H1 (cell line): Measurements from ENCODE around the gene HTR3E. TPM values are rescaled to one million over a fixed set of nuclear protein-coding genes. Genes with fewer than 3 reads are reported as not detected.

Experiments used
- CTCF ChIA-PET: fragments of 300-600 bp; sonication (Branson Sonifier 250); formaldehyde crosslinking; loops from one replicate; lab custom pipeline; 2021; ENCODE audit not compliant: partially characterized antibody; lab: Charles Lee
- POLR2A ChIA-PET: fragments of 300-600 bp; sonication (Branson Sonifier 250); formaldehyde crosslinking; loops from one replicate; lab custom pipeline; 2021; ENCODE audit warnings: inconsistent platforms; ENCODE audit not compliant: partially characterized antibody; lab: Charles Lee
- DNase-seq, 2 experiments: peaks; one replicate each; pipeline versions ENCODE4 v3.0.0 to v3.0.0-alpha.2; 2010 to 2022; ENCODE audit warnings: low spot score in 2 of 2, low read depth in 1 of 2, mixed read lengths in 1 of 2
- FAIRE-seq: peaks from 2 replicates; lab custom pipeline; 2011; peaks lifted over from hg19 to GRCh38; lab: Jason Lieb, UNC
- H2AFZ ChIP-seq: 2 replicates; pipeline ENCODE4 v1.8.1; 2012; ENCODE audit warnings: low read length, inconsistent platforms
- H2AK5ac ChIP-seq: 2 replicates; pipeline ENCODE4 v1.6.1; 2013; ENCODE audit warnings: low read depth, low read length
- H2BK120ac ChIP-seq: replicated peaks from 2 replicates; pipeline ENCODE3; 2013; ENCODE audit warnings: low read depth, low read length, inconsistent platforms
- H2BK12ac ChIP-seq: 2 replicates; pipeline ENCODE4 v1.6.1; 2013; ENCODE audit warnings: low read depth, low read length
- H2BK15ac ChIP-seq: 2 replicates; pipeline ENCODE4 v1.6.1; 2013; ENCODE audit warnings: low read length
- H2BK20ac ChIP-seq: 2 replicates; pipeline ENCODE4 v1.6.1; 2013; ENCODE audit warnings: low read length
- H2BK5ac ChIP-seq: 2 replicates; pipeline ENCODE4 v1.6.1; 2013; ENCODE audit warnings: low read depth, low read length
- H3K14ac ChIP-seq: 2 replicates; pipeline ENCODE4 v1.6.1; 2013; ENCODE audit warnings: inconsistent platforms; ENCODE audit not compliant: insufficient read length
- H3K18ac ChIP-seq: 2 replicates; pipeline ENCODE4 v1.6.1; 2013; ENCODE audit warnings: low read length; ENCODE audit errors: extremely low read depth
- H3K23ac ChIP-seq: 2 replicates; pipeline ENCODE4 v1.6.1; 2013; ENCODE audit warnings: inconsistent platforms; ENCODE audit not compliant: insufficient read length
- H3K23me2 ChIP-seq: 2 replicates; pipeline ENCODE4 v1.6.1; 2013; ENCODE audit warnings: low read depth, low read length
- H3K27ac ChIP-seq: 2 replicates; pipeline ENCODE4 v1.6.1; 2011; ENCODE audit warnings: low read depth, low read length, inconsistent platforms
- H3K27me3 ChIP-seq, 4 experiments: replicated peaks in 1 of 4; 1 replicate in 1 of 4; 2 replicates in 3 of 4; pipeline versions ENCODE4 v1.6.1 to v1.8.1; 2011 to 2013; ENCODE audit warnings: low read length in 3 of 4, mild to moderate bottlenecking in 3 of 4, inconsistent platforms in 2 of 4, mixed read lengths in 2 of 4, moderate library complexity in 1 of 4; ENCODE audit not compliant: control insufficient read depth in 3 of 4, insufficient read depth in 3 of 4; ENCODE audit errors: extremely low read depth in 1 of 4
- H3K36me3 ChIP-seq, 4 experiments: 2 replicates each; pipeline versions ENCODE4 v1.6.1 to v1.8.1; 2011 to 2013; ENCODE audit warnings: mild to moderate bottlenecking in 4 of 4, low read length in 3 of 4, moderate library complexity in 2 of 4, control low read depth in 1 of 4, inconsistent platforms in 1 of 4; ENCODE audit not compliant: insufficient read depth in 4 of 4, control insufficient read depth in 2 of 4
- H3K4ac ChIP-seq: replicated peaks from 2 replicates; pipeline ENCODE3; 2013; ENCODE audit warnings: low read length, low read depth, mixed read lengths, inconsistent platforms; ENCODE audit not compliant: insufficient read length
- H3K4me1 ChIP-seq, 4 experiments: replicated peaks in 1 of 4; 1 replicate in 1 of 4; 2 replicates in 3 of 4; pipeline versions ENCODE4 v1.6.1 to v1.8.1; 2011 to 2013; ENCODE audit warnings: low read length in 3 of 4, inconsistent platforms in 2 of 4, mixed read lengths in 1 of 4; ENCODE audit not compliant: insufficient read depth in 4 of 4, control insufficient read depth in 3 of 4
- H3K4me2 ChIP-seq, 2 experiments: 2 replicates each; pipeline versions ENCODE4 v1.6.1 to v1.8.1; 2011 to 2013; ENCODE audit warnings: low read depth in 2 of 2, low read length in 2 of 2, control low read depth in 1 of 2, inconsistent platforms in 1 of 2, mild to moderate bottlenecking in 1 of 2; ENCODE audit not compliant: insufficient read depth in 1 of 2
- H3K4me3 ChIP-seq, 4 experiments: fragments of 200-600, 300-600 bp in 1 of 4; sonication (generic), shearing (Covaris generic), sonication (Bioruptor Twin) in 1 of 4; 2 replicates each; pipeline versions ENCODE4 v1.5.1 to v1.8.1; 2011 to 2016; ENCODE audit warnings: low read length in 4 of 4, low read depth in 3 of 4, control low read depth in 2 of 4, inconsistent platforms in 2 of 4, mild to moderate bottlenecking in 2 of 4, mixed read lengths in 1 of 4, moderate library complexity in 1 of 4; ENCODE audit not compliant: insufficient read depth in 2 of 4; ENCODE audit errors: extremely low read depth in 1 of 4
- H3K56ac ChIP-seq: replicated peaks from 2 replicates; pipeline ENCODE3; 2013; ENCODE audit warnings: low read depth, mild to moderate bottlenecking, mixed read lengths, low read length, inconsistent platforms; ENCODE audit not compliant: insufficient read length
- H3K79me1 ChIP-seq: 2 replicates; pipeline ENCODE4 v1.6.1; 2013; ENCODE audit warnings: low read depth, low read length, control low read depth
- H3K79me2 ChIP-seq, 2 experiments: 2 replicates each; pipeline versions ENCODE4 v1.6.1 to v1.8.1; 2012 to 2013; ENCODE audit warnings: low read length in 2 of 2, mild to moderate bottlenecking in 2 of 2, inconsistent platforms in 1 of 2; ENCODE audit not compliant: insufficient read depth in 2 of 2, control insufficient read depth in 1 of 2
- H3K9ac ChIP-seq, 4 experiments: replicated peaks in 1 of 4; 1 replicate in 1 of 4; 2 replicates in 3 of 4; pipeline versions ENCODE4 v1.6.1 to v1.8.1; 2011 to 2013; ENCODE audit warnings: low read depth in 3 of 4, low read length in 3 of 4, control low read depth in 2 of 4, mild to moderate bottlenecking in 2 of 4, moderate library complexity in 2 of 4, inconsistent platforms in 1 of 4; ENCODE audit errors: extremely low read depth in 1 of 4
- H3K9me3 ChIP-seq, 2 experiments: 2 replicates each; pipeline versions ENCODE4 v1.6.1 to v1.8.1; 2012 to 2013; ENCODE audit warnings: mild to moderate bottlenecking in 2 of 2, moderate library complexity in 2 of 2, control low read depth in 1 of 2, inconsistent platforms in 1 of 2, low read depth in 1 of 2, low read length in 1 of 2, mixed read lengths in 1 of 2; ENCODE audit not compliant: insufficient read depth in 2 of 2
- H4K20me1 ChIP-seq, 2 experiments: replicated peaks in 1 of 2; 2 replicates each; pipeline versions ENCODE3 to v1.8.1; 2011 to 2013; ENCODE audit warnings: inconsistent platforms in 2 of 2, low read length in 2 of 2, mild to moderate bottlenecking in 1 of 2; ENCODE audit not compliant: insufficient read depth in 2 of 2, control insufficient read depth in 1 of 2
- H4K5ac ChIP-seq: 2 replicates; pipeline ENCODE4 v1.6.1; 2013; ENCODE audit warnings: low read length, low read depth, mixed read lengths, inconsistent platforms; ENCODE audit not compliant: insufficient read length
- H4K8ac ChIP-seq: 2 replicates; pipeline ENCODE4 v1.8.0; 2013; ENCODE audit warnings: mild to moderate bottlenecking, moderate library complexity, low read length, inconsistent platforms; ENCODE audit not compliant: insufficient read depth; ENCODE audit errors: extremely low read depth
- H4K91ac ChIP-seq: replicated peaks from 2 replicates; pipeline ENCODE3; 2013; ENCODE audit warnings: low read length, mixed read lengths, inconsistent platforms; ENCODE audit not compliant: insufficient read length
- EGR1 ChIP-seq: IDR thresholded peaks from 2 replicates; pipeline ENCODE4 v1.6.1; 2011; ENCODE audit warnings: low read depth, low read length, borderline replicate concordance
- NANOG ChIP-seq: IDR thresholded peaks from 2 replicates; pipeline ENCODE4 v1.6.1; 2011; ENCODE audit warnings: low read length, low read depth, mild to moderate bottlenecking, inconsistent platforms; ENCODE audit not compliant: insufficient read depth, poor library complexity, severe bottlenecking
- RBBP5 ChIP-seq: IDR thresholded peaks from 2 replicates; pipeline ENCODE4 v1.7.1; 2012; ENCODE audit warnings: low read depth, mild to moderate bottlenecking, inconsistent platforms, low read length, moderate library complexity, borderline replicate concordance
- TEAD4 ChIP-seq: IDR thresholded peaks from 2 replicates; pipeline ENCODE4 v1.6.1; 2012; ENCODE audit warnings: low read depth, low read length, inconsistent platforms, mixed read lengths
- WGBS, 2 experiments: shearing (Covaris generic) in 1 of 2; methylation state at CpG; one replicate each; pipeline versions ENCODE4 v1.1.6 to v1.1.7; 2013 to 2015; ENCODE audit warnings: low lambda C conversion rate in 2 of 2, mixed read lengths in 2 of 2, inconsistent platforms in 1 of 2, low coverage in 1 of 2, missing lambda C conversion rate in 1 of 2; ENCODE audit not compliant: insufficient replicate concordance in 2 of 2, insufficient coverage in 1 of 2, insufficient read length in 1 of 2; ENCODE audit errors: extremely low coverage in 1 of 2, missing lambda C conversion rate in 1 of 2; 5-methylcytosine and 5-hydroxymethylcytosine counted together
- polyA plus RNA-seq, 7 experiments: library from polyadenylated mRNA; depleted of rRNA in 3 of 7; stranded (reverse) in 5 of 7; unstranded in 2 of 7; fragments of >200 nt in 5 of 7; fragments of 200-250 nt in 2 of 7; gene quantifications; 1 replicate in 5 of 7; 2 replicates in 1 of 7; 4 replicates in 1 of 7; pipeline versions ENCODE4 v1.2.1 to v1.2.3, GENCODE V29; 2011 to 2013; ENCODE audit warnings: missing spikeins in 2 of 7, mixed read lengths in 2 of 7
- total RNA-seq: library from RNA; stranded (reverse); fragmentation: NEBNext Ultra II Directional; extraction: Animal tissue kit (Norgen Biotek cat#: 25700); gene quantifications from 2 replicates; pipeline ENCODE4 v1.2.1, GENCODE V29; 2021
- TF ChIP-seq, protein P1 (sequence below): IDR thresholded peaks from 2 replicates; pipeline ENCODE4 v1.6.1; 2011; ENCODE audit warnings: low read length, improper control_type of control experiment

Gene HTR3E
- total and polyA plus RNA-seq, 2 of the 8 experiments (the other 6 are each of a cell fraction or from before 2014, with no cell fraction given): not detected

DNA sequence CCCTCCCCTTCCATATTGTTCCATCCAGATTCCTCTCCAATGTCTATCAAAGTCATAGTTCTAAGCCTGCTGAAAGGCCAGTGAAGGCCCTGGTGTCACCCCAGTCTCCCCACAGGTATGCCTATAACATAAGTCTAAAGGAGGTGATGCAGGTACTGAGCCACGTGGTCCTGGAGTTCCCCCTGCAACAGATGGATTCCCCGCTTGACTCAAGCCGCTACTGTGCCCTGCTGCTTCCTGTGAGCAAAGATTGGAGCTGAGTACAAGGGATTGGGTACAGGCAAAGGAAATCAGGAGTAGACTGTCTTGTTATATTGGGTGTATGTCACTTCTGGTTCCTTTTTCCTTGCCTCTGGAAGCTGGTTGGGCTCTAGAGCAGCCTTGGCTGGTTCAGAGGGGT, 46.5 kb downstream of the HTR3E start:
- Histone ChIP-seq H3K23ac (no peak overlapping the region), H3K14ac (no peak overlapping the region), H4K91ac (no peak overlapping the region), H2BK20ac (no peak overlapping the region), H3K4me3 (no peak overlapping the region), H2BK15ac (no peak overlapping the region), H2BK5ac (no peak overlapping the region), H3K18ac (no peak overlapping the region), H4K5ac (no peak overlapping the region), H3K27me3 (no peaks in the 10 kb centered on the region), H3K56ac (no peak overlapping the region), H3K4me2 (no peak overlapping the region), H3K4me1 (no peaks in the 10 kb centered on the region), H3K9me3 (no peaks in the 10 kb centered on the region), H4K20me1 (peaks cover 0 to 3% of the 10 kb centered on the region in 2 experiments), H3K79me2 (peaks cover 0 to 2% of the 10 kb centered on the region in 2 experiments; a peak in 1 of 4 replicates), H2BK12ac (no peak overlapping the region), H3K36me3 (peaks cover 11 to 51% (median 34%) of the 10 kb centered on the region in 4 experiments), H3K79me1 (peaks cover 2% of the 10 kb centered on the region; the same call in 1 of the 2 replicates), H3K9ac (no peak overlapping the region), H3K4ac (no peak overlapping the region), H2AK5ac (no peak overlapping the region), H2AFZ (no peak overlapping the region), H4K8ac (no peak overlapping the region), H3K23me2 (no peaks in the 10 kb centered on the region), H2BK120ac (no peak overlapping the region), H3K27ac (no peak overlapping the region)
- no peak for TF ChIP-seq TEAD4
- no peak for TF ChIP-seq EGR1
- no peak for TF ChIP-seq RBBP5
- TF ChIP-seq, protein P1, sequence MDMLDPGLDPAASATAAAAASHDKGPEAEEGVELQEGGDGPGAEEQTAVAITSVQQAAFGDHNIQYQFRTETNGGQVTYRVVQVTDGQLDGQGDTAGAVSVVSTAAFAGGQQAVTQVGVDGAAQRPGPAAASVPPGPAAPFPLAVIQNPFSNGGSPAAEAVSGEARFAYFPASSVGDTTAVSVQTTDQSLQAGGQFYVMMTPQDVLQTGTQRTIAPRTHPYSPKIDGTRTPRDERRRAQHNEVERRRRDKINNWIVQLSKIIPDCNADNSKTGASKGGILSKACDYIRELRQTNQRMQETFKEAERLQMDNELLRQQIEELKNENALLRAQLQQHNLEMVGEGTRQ: no peak
- TF ChIP-seq NANOG: no peak
- FAIRE-seq (no peak), DNase-seq (no peak)
- 93% methylated on average over 3 of the region's 3 CpGs; no CpG with 5 or more reads in 1 of the 2 experiments for WGBS, 2 experiments
- ChIA-PET POLR2A (interaction anchor here (1.6 to 4.6 kb wide), 2 partner anchors 8 to 97 kb away, joined by 5 to 26 read pairs; partner anchors contain the start of gene EIF2B5), CTCF (interaction anchor here (1.6 to 3.3 kb wide), 4 partner anchors 43 to 143 kb away, joined by 3 to 28 read pairs (median 12); partner anchors contain the start of gene ABCF3)
